ENCODE data around the gene RPLP1. TPM values are rescaled to one million over a fixed set of nuclear protein-coding genes. Genes with fewer than 3 reads are reported as not detected.

Gene RPLP1
- total and polyA plus RNA-seq, 9 of the 15 experiments (the other 6 are each of a cell fraction or from before 2014, with no cell fraction given): 76.3 to 3,053 (median 847) TPM

GRCh38 chr15:69474291-69474690 is 21.7 kb downstream of the RPLP1 start:
- Histone ChIP-seq H3K9ac (ENCODE audit: insufficient read depth in 1 of 2, low read depth in 2 of 2, low read length in 2 of 2) (no peak overlapping the region), H3K79me2 (ENCODE audit: control insufficient read depth, insufficient read depth, low read length) (no peaks in the 10 kb centered on the region), H3K4me2 (ENCODE audit: insufficient read depth, low read length) (no peak overlapping the region), H3K27ac (ENCODE audit: extremely low read depth, low read depth, low read length) (no peak overlapping the region), H3K9me3 (replicated peaks; ENCODE audit: control insufficient read depth, insufficient read depth, low read depth, low read length) (no peaks in the 10 kb centered on the region), H3K4me1 (replicated peaks in 1 of 2; ENCODE audit: control insufficient read depth in 2 of 2, insufficient read depth in 2 of 2, low read length in 2 of 2) (peaks cover 5% of the 10 kb centered on the region in 2 experiments; a peak in 3 of 5 replicates), H3K27me3 (ENCODE audit: control insufficient read depth in 2 of 2, insufficient read depth in 2 of 2, low read length in 2 of 2) (peaks cover 6 to 24% of the 10 kb centered on the region in 2 experiments; a peak in 4 of 5 replicates), H4K20me1 (replicated peaks; ENCODE audit: control insufficient read depth, insufficient read depth, low read length) (peaks cover 3% of the 10 kb centered on the region; the same call in 1 of the 2 replicates), H2AFZ (ENCODE audit: low read depth, low read length) (no peak overlapping the region), H3K9me1 (ENCODE audit: control insufficient read depth, insufficient read depth, low read length) (no peaks in the 10 kb centered on the region), H3K4me3 (no peak overlapping the region), H3K36me3 (ENCODE audit: control insufficient read depth, insufficient read depth, low read length) (no peaks in the 10 kb centered on the region)
- in situ Hi-C loops (cut with MboI) (loop anchor here (10.0 kb wide), 1 partner anchor 1011 kb away; no protein-coding TSS in a partner anchor), intact Hi-C loops (cut with micrococcal nuclease) (loop anchor here (10.0 kb wide), 1 partner anchor 1251 kb away; no protein-coding TSS in a partner anchor)
- WGBS (ENCODE audit: insufficient coverage, low coverage, missing lambda C conversion rate): 0% methylated on average over 5 of the region's 5 CpGs
- no TSS peak for BruUV-seq (replicated peaks)
- POLR2A ChIA-PET: interaction anchor here (0.7 to 1.2 kb wide), 2 partner anchors 19 to 386 kb away, joined by 3 to 4 read pairs; no protein-coding TSS in a partner anchor
- no peak for ATAC-seq
- FAIRE-seq: no peak
- no peak for DNase-seq (ENCODE audit: extremely low read depth in 1 of 4, low spot score in 3 of 4)
- CTCF ChIA-PET (ENCODE audit: low intra/inter-chr PET ratio): interaction anchor here (0.5 kb wide), 1 partner anchor 41 kb away, joined by 3 read pairs; no protein-coding TSS in a partner anchor
- TF ChIP-seq U2AF1 (optimal IDR thresholded peaks at IDR 0.05; ENCODE audit: low read depth, low read length): no peak
- no peak for TF ChIP-seq SRSF1 (IDR thresholded peaks at IDR 0.05; ENCODE audit: low read depth, low read length)

- intact Hi-C loops (cut with micrococcal nuclease): loop anchor here (10.0 kb wide), 1 partner anchor 1250 kb away; no protein-coding TSS in a partner anchor
- Histone ChIP-seq H3K79me2 (ENCODE audit: control insufficient read depth, insufficient read depth, low read length) (no peaks in the 10 kb centered on the region), H3K36me3 (ENCODE audit: control insufficient read depth, insufficient read depth, low read length) (no peaks in the 10 kb centered on the region), H3K9me1 (ENCODE audit: control insufficient read depth, insufficient read depth, low read length) (no peaks in the 10 kb centered on the region), H3K4me1 (replicated peaks in 1 of 2; ENCODE audit: control insufficient read depth in 2 of 2, insufficient read depth in 2 of 2, low read length in 2 of 2) (0 out of 5 replicates have a peak, but pooled peaks cover 0 to under 1% of the 10 kb centered on the region in 2 experiments), H3K27me3 (ENCODE audit: control insufficient read depth in 2 of 2, insufficient read depth in 2 of 2, low read length in 2 of 2) (peaks cover 6 to 24% of the 10 kb centered on the region in 2 experiments; a peak in 4 of 5 replicates), H3K27ac (ENCODE audit: extremely low read depth, low read depth, low read length) (no peak overlapping the region), H3K9me3 (replicated peaks; ENCODE audit: control insufficient read depth, insufficient read depth, low read depth, low read length) (no peaks in the 10 kb centered on the region), H4K20me1 (replicated peaks; ENCODE audit: control insufficient read depth, insufficient read depth, low read length) (peaks cover under 1% of the 10 kb centered on the region; the same call in 1 of the 2 replicates), H3K4me3 (no peak overlapping the region), H3K9ac (ENCODE audit: insufficient read depth in 1 of 2, low read depth in 2 of 2, low read length in 2 of 2) (no peak overlapping the region), H3K4me2 (ENCODE audit: insufficient read depth, low read length) (no peak overlapping the region), H2AFZ (ENCODE audit: low read depth, low read length) (no peak overlapping the region)
- in situ Hi-C loops (cut with MboI): loop anchor here (10.0 kb wide), 1 partner anchor 1010 kb away; no protein-coding TSS in a partner anchor
- ChIA-PET POLR2A (interaction anchor here (0.7 to 1.2 kb wide), 2 partner anchors 19 to 385 kb away, joined by 3 to 4 read pairs; no protein-coding TSS in a partner anchor), CTCF (ENCODE audit: low intra/inter-chr PET ratio) (interaction anchor here (0.5 to 1.0 kb wide), 3 partner anchors 40 to 1247 kb away, joined by 3 read pairs; no protein-coding TSS in a partner anchor)
- BruUV-seq (replicated peaks): no TSS peak
- FAIRE-seq (no peak), DNase-seq (ENCODE audit: extremely low read depth in 1 of 4, low spot score in 3 of 4) (peak in 1 of 4 experiments; percentile 18), ATAC-seq (peak; percentile 63)
- TF ChIP-seq CCNT2 (IDR thresholded peaks at IDR 0.05; ENCODE audit: borderline replicate concordance, extremely low read depth, insufficient read length, low read depth, low read length): no peak
- TF ChIP-seq EP300 (IDR thresholded peaks at IDR 0.05; ENCODE audit: low read length): no peak
- TF ChIP-seq, protein P1, sequence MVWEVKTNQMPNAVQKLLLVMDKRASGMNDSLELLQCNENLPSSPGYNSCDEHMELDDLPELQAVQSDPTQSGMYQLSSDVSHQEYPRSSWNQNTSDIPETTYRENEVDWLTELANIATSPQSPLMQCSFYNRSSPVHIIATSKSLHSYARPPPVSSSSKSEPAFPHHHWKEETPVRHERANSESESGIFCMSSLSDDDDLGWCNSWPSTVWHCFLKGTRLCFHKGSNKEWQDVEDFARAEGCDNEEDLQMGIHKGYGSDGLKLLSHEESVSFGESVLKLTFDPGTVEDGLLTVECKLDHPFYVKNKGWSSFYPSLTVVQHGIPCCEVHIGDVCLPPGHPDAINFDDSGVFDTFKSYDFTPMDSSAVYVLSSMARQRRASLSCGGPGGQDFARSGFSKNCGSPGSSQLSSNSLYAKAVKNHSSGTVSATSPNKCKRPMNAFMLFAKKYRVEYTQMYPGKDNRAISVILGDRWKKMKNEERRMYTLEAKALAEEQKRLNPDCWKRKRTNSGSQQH (CRISPR knock-in tag; IDR thresholded peaks at IDR 0.05): no peak
- TF ChIP-seq BRD9 (IDR thresholded peaks at IDR 0.05; ENCODE audit: low read depth, partially characterized antibody): no peak
- TF ChIP-seq MCM7 (IDR thresholded peaks at IDR 0.05): no peak
- TF ChIP-seq ATF7 (IDR thresholded peaks at IDR 0.05): no peak
- no peak for TF ChIP-seq NFYB (IDR thresholded peaks at IDR 0.05; ENCODE audit: extremely low read depth, insufficient read length)
- no peak for TF ChIP-seq TBL1XR1 (IDR thresholded peaks at IDR 0.05; ENCODE audit: low read length in 2 of 2)
- no peak for TF ChIP-seq ZBTB2 (IDR thresholded peaks at IDR 0.05)
- WGBS (ENCODE audit: insufficient coverage, low coverage, missing lambda C conversion rate): 1% methylated on average over 7 of the region's 7 CpGs
Measured at GRCh38 chr15:69474846-69475455, 22.3 kb downstream of the RPLP1 start.

All from K562 (cell line).